HG03064 (cell line): ENCODE measurements around the gene SLC8A2.
"Not testable (repeated sequence)": the region's sequence is repeated elsewhere in the genome, so short reads cannot be mapped to it uniquely, and the experiment has no call there.

Source experiments
- ATAC-seq: cut with Tn5 transposase; IDR thresholded peaks from one replicate; pipeline ENCODE4 v1.9.1; 2021; ENCODE audit warnings: low read depth; ENCODE audit not compliant: unreplicated experiment

The SLC8A2 gene

DNA sequence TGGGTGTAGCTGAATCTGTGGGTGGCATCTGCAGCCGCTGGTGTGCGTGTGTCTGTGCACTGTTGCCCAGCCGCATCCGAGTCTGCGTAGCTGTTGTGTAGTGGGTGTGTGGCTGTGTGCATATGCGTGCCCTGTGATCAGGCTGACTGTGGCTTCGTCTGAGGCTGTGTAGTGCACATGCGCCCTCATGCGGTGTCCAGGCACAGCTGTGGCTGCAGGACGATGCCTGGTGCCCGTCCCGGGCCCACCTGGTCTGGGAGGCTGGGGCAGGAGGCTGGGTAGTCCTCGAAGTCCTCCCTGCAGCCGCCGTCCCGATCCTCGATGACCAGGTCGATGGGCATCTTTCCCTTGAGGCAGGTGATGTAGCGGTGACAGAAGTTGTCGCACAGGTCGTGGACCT lies 57.2 kb downstream of the SLC8A2 start:
- no peak for ATAC-seq

DNA sequence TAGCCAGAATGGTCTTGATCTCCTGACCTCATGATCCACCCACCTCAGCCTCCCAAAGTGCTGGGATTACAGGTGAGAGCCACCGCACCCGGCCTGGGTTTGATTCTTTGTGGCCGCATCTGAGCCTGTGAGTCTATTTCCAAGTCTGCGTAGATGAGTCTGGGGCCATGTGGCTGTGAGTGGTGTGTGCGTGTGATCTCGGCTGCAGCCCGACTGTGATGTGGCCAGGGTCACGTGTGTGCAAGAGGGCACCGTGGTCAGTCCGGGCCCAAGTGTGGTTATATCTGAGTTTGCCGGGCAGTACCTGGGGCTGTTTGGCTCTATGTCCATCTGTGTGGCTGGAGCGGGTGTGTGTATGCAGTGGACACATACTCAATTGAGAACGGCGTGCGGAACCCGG lies 57.8 kb downstream of the SLC8A2 start:
- ATAC-seq, result no peak

DNA sequence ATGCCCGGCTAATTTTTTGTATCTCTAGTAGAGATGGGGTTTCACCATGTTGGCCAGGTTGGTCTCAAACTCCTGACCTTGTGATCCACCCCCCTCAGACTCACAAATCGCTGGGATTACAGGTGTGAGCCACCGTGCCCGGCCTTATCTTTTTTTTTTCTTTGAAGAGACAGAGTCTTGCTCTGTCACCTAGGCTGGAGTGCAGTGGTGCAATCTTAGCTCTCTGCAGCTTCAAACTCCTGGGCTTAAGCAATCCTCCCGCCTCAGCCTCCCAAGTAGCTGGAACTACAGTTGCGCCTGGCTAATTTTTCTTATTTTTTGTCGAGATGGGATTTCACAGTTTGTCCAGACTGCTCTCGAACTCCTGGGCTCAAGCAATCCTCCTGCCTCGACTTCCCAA lies 60.0 kb downstream of the SLC8A2 start:
- ATAC-seq, result not testable (repeated sequence)

DNA sequence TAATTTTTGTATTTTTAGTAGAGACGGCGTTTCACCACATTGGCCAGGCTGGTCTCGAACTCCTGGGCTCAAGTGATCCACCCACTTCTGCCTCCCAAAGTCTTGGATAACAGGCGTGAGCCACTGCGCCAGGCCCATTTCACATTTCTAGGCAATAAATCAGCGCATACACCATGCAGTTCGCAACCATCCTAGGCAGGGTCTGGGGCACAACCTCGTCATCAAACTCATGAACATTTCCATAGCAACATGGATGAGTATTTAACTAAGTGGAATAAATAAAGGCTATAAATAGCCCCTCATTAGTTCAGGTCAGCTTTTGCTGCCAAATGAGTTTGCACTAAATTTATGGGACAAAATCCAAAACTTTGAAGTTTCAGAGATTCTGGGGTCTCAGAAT lies 60.6 kb downstream of the SLC8A2 start:
- no peak for ATAC-seq

DNA sequence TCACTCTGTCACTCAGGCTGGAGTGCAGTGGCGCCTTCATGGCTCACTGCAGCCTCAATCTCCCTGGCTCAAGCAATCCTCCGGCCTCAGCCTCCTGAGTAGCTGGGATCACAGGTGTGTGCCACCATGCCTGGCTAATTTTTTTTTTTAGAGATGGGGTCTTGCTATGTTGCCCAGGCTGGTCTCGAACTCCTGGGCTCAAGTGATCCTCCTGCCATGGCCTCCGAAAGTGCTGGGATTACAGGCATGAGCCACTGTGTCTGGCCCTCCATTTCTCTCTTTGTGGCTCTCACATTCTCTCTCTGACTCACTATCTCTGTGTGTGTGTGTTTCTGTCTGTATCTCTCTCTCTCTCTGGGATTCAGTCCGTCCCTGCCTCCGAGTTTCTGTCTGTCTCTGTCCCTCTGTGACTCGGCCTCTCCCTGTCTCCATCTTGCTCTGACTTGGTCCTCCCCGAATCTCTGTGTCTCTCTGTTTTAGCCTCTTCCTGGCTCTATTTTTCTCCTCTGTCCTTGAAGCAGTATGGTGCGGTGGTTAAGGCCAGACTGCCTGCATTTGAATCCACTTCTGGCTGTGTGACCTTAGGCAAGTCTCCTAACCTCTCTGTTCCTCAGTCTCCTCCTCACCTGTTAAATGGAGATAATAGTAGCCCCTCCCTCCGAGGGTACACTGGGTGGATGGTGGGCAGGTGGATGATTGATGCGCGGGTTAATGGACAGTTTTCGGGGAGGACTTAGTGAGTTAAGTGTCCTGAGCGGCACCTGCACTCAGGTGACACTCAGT lies 63.3 kb downstream of the SLC8A2 start:
- ATAC-seq, result no peak

DNA sequence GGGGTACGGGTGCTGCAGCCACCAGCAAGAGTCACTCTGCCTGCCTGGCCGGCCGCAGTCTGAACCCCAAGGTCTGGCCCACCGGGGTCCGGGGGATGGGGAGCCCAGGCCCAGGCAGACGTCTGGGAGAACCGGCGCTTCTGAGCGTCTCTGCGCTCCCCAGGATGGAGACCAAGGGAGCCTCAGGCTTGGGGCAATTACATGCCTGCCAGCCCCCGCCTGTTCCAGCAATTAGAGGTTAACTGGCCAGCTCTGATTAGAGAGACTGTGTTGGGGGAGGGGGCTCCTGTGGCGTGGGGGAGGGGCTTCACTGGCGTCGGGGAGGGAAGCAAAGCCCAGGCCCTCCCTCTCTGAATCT lies 64.3 kb downstream of the SLC8A2 start:
- no peak for ATAC-seq

DNA sequence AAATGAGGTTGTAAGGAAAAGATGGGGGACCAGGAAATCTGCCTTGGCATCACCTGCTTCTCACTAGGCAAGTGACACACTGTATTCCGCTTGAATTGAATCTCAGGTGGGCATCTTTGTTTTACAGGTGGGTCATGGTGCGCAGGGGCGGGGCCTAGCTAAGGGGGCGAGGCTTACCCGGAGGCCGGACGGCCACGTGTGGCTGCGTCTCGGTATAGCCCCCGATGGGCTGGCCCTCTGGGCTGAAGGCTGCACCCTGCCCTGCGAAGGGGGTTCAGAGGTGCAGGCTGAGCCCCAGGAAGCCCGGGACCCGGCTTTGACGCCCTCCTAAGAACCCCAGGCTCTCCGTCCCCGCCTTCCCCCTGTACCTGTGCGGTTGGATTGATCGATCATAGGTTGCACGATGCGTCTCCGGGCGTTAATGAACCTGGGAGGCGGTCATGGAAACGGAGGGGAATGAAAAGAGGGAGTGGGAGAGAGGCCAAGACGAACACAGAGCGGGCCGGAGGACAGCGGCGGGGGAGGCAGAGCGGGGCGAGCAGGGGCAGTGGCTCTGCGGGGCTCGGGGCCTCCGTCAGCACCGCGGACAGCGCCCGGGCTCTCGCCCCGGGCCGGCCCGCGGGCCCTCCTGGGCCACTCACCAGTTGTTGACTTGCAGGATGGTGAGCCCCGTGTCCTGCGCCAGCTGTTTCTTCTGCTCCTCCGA lies 64.8 kb downstream of the SLC8A2 start:
- no peak for ATAC-seq

DNA sequence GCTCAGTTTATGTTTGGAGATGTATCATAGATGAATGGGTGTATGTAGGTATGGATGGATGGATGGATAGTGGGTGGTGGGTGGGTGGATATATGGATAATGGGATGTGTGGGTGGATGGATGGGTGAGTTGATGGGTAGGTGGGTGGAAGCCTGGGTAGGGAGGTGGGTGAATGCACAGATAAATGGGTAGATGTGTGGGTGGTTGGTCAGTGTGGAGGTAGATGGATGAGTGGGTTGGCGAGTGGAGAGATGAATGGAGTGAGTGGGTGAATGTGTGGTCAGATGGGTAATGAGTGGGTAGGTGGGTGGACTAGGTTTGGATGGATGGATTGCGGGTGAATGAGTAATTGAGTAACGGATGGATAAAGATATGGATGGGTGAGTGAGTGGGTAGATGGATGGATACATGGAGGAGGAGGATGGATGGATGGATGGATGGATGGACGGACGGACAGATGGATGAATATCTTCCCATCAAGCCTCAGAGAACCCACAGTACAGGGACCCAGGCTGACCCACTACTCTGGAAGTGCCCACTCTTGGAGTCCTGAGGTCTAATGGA lies 65.8 kb downstream of the SLC8A2 start:
- no peak for ATAC-seq

DNA sequence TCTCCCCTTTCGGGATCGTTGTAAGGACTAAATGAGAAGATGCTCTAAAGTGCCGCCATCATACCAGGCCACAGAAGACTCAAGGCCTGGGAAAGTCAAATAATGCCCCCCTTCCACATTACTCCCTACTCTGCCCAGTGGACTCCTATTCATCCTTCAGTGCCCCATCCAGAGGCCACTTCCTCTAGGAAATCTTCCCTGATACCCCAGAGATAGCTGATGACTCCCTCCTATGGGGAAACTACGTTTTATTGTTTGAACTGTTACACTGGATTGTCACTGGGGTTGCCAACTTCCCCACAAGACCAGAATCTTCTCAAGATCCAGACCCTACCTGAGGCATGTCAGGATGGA lies 66.5 kb downstream of the SLC8A2 start:
- ATAC-seq, result no peak

DNA sequence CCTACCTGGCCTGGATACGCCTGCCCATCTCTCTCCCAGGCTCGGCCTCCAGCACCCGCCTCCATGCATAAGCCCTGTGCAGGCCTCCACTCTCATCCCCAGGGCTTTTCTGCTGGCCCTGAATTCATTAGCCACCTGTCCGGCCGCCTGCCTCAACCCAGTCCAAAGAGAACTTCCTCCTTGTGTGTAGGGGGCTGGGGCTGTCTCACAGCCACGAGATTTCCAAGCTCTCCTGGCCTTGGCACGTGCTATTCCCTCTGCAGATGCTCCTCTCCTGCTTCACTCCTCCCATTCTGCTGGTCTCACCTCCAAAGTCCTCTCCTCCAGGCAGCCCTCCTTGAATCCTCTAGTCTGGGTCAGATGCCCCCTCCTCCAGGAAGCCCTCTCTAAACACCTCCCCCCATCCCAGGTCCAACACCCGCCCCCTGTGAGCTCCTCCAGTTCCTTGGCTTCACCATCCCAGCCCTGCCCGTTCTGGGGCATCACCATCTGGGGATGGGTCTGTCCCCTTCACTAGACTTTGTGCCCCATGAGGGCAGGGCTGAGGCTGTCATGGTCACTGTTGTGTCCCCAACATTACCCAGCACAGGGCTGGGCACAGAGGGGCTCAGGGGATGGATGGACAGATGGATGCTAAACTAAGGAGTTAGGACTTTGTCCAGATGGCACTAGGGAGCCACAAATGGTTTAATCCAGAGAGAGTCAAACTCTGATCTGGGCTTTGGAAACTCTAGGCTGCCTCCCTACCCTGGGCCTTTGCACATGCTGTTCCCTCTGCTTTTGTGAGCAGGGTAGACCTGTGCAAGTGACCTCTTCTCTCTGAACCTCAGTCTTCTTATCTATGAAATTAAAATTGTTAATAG lies 67.1 kb downstream of the SLC8A2 start:
- ATAC-seq, result no peak

DNA sequence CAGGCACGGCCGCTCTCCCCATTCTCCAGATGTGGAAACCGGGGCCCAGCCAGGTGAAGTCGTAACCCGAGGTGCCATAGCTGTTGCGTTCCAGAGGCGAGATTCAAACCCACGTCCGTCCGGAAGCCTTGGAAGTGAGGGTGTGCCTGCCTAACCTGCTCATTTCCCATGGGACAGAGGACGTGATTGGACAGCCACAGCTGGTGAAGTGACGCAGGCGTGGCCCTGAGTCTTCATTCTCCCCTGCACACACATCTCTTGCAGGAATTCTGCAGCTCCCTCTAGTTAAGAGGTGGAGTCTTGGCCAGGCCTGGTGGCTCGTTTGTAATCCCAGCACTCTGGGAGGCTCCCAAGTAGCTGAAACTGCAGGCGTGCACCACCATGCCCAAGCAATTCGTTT lies 69.2 kb downstream of the SLC8A2 start:
- no peak for ATAC-seq

DNA sequence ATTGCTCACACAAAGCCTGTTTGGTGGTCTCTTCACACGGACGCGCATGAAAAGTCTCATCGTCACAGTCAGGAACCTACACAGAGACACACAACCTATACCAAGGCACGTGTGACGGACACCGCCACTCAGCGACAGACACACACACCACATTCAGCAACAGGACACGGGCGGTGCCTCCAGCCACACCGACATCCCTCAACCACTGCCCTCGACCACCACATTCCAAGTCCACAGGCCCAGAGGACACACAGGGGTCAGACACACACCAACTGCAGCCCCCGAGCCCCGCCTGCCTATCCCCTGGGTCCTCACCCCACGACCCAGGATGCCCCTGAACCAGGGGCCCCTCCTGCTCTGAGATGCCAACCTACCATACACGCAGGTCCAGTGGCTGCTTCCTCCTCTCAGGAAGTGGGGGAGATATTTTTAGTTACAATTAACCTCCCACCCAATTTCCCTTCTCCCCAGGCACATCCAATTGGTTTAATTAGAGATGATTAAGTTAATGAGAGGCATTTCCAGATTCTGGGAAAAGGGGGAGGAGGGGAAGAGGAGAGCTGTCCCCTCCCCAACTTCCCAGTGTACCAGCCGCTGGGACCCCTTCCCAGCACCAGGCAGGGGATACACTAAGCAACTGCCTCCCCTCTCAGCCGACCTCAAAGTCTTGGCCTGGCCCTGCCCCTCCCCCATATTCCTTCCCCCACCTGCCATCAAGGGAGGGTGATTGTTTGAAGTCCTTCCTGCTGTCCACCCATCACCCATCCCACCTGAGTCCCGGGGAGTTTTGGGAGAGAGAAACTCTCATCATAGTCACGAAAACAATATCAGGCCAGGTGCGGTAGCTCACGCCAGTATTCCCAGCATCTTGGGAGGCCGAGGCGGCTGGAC lies 72.7 kb downstream of the SLC8A2 start:
- no peak for ATAC-seq

DNA sequence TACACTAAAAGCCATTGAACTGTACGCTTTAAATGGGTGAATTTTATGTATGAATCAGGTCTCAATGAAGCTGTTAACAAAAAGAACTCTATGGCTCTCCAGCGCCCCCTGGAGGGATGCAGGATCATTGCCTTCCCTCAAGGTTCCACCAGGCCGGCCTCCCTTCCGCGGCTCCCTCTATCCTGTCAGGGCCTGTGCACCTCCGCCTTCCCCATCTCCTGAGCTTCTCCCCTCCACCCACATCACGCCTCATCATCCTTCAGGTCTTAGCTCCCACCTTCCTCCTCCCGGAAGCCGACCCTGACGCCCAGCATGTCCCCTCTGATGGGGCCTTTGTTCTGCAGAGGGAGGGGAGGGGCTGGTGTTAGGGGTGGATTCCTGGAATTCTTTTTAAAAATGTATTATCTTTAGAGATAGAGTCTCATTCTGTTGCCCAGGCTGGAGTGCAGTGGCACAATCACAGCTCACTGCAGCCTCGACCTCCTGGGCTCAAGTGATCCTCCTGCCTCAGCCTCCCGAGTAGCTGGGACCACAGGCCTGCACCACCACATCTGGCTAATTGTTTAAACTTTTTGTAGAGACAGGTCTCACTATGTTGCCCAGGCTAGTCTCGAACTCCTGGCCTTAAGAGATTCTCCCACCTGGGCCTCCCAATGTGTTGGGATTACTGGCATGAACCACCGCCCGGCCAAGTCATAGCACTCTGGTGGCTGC lies 80.0 kb downstream of the SLC8A2 start:
- ATAC-seq, result no peak

DNA sequence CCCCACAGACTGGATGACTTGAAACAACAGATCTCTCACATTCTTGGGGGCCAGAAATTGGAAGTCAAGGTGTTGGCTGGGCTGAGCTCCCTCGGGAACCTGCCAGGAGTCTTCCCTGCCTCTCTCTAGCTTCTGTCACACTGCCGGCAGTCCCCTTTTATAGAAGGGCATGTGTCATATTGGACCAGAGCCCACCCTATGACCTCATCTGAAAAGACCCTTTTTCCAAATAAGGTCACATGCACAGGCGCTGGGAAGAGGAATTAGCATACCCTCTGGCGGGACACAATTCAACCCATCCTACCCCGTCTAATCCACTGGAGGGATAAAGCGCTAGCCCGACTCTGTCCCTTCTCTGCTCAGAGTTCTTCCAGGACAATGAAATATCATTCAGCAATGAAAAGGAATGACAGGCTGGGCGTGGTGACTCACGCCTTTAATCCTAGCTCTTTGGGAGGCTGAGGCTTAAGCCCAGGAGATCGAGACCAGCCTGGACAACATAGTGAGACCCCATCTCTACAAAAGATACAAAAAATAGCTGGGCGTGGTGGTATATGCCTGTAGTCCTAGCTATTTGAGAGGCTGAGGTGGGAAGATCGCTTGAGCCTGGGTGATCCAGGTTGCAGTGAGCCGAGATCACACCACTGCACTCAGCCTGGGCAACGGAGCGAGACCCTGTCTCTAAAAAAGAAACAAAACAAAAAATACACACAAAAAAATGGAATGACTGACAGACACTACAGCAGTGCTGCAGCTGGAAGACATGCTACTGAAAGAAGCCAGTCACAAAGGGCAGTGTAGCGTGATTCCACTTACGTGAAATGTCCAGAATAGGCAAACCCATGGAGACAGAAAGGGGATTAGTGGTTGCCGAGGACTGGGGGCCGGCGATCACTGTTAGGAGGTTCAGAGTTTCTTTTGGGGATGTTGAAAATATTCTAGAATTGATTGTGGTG lies 80.9 kb downstream of the SLC8A2 start:
- ATAC-seq, result no peak

DNA sequence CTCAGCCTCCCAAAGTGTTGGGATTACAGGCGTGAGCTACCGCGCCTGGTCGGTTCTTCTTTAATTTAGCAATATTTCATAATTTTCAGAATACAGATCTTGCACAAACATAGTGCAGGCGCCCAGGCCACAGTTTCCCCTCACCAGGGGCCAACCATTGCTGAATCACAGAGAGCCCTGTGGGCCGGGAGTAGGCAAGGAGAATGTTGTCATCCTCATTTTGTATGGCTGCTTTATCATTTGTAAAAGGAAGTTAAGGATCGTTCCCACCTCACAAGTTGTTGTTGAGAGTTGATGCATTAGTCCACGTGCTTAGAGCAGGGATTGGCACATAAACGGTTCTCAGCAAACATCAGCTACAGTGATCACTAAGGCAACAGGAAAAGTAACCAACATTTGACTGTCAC lies 82.5 kb downstream of the SLC8A2 start:
- ATAC-seq, result no peak

DNA sequence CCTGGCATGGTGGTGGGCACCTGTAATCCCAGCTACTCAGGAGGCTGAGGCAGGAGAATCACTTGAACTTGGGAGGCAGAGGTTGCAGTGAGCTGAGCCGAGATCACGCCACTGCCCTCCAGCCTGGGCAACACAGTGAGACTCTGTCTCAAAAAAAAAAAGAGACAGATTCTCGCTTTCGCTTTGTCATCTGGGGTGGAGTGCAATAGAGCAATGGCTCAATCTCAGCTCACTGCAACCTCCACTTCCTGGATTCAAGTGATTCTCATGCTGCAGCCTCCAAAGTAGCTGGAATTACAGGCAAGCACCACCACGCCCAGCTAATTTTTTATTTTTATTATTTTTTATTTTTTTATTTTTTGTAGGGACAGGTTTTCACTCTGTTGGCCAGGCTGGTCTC lies 83.0 kb downstream of the SLC8A2 start:
- not testable (repeated sequence) for ATAC-seq

DNA sequence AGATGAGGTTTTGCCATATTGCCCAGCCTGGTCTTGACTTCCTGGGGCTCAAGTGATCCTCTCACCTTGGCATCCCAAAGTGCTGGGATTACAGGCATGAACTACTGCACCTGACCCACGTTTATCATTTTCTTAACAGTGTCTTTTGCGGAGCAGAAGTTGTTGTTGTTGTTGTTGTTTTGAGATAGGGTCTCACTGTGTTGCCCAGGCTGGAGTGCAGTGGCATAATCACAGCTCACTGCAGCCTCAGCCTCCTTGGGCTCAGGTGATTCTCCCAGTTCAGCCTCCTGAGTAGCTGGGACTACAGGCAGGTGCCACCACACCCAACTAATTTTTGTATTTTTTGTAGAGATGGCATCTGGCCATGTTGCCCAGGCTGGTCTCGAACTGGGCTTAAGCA lies 84.1 kb downstream of the SLC8A2 start:
- not testable (repeated sequence) for ATAC-seq

DNA sequence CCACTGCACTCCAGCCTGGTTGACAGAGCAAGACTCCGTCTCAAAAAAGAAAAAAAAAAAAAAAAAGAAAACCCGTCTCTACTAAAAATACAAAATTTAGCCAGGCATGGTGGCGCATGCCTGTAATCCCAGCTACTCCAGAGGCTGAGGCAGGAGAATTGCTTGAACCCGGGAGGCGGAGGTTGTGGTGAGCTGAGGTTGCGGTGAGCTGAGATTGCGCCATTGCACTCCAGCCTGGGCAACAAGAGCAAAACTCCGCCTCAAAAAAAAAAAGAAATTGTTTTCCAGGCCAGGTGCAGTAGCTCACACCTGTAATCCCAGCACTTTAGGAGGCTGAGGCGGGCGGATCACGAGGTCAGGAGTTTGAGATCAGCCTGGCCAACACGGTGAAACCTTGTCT lies 85.1 kb downstream of the SLC8A2 start:
- not testable (repeated sequence) for ATAC-seq
